A549 (cell line): Measurements from ENCODE around the gene EFS. TPM values are rescaled to one million over a fixed set of nuclear protein-coding genes. Genes with fewer than 3 reads are reported as not detected.
"Not testable (repeated sequence)": the region's sequence is repeated elsewhere in the genome, so short reads cannot be mapped to it uniquely, and the experiment has no call there.

Experiments
- ATAC-seq, 2 experiments: fragments of 200-7000 bp in 1 of 2; fragments of >200 bp in 1 of 2; cut with Nextera tagmentation in 1 of 2; cut with Tn5 transposase in 1 of 2; 3 replicates each; pipeline versions ENCODE4 v1.8.0 to v1.9.1; 2018 to 2020; ENCODE audit warnings: mild to moderate bottlenecking in 1 of 2, moderate library complexity in 1 of 2
- CTCF ChIA-PET: fragments of 300-600 bp; sonication (Branson Sonifier 250); formaldehyde crosslinking; extraction: SDS; loops from one replicate; lab custom pipeline; 2021; ENCODE audit warnings: antibody characterized with exemption, inconsistent platforms; lab: Yijun Ruan, JAX
- POLR2A ChIA-PET: fragments of 350-600 bp; formaldehyde crosslinking; extraction: SDS; loops from one replicate; lab custom pipeline; 2021; ENCODE audit warnings: antibody characterized with exemption, inconsistent platforms; lab: Yijun Ruan, JAX
- DNase-seq, 2 experiments: peaks; one replicate each; pipeline versions ENCODE4 v3.0.0 to v3.0.0-alpha.2; 2011 to 2016; ENCODE audit warnings: low read depth in 1 of 2, low spot score in 1 of 2
- FAIRE-seq: peaks from 2 replicates; lab custom pipeline; 2011; peaks lifted over from hg19 to GRCh38; lab: Jason Lieb, UNC
- H3K27ac ChIP-seq, 2 experiments: fragments of >200 bp; sonication (Bioruptor Twin); formaldehyde crosslinking; 3 replicates each; pipeline ENCODE4 v1.5.1; 2016 to 2017
- H3K4me1 ChIP-seq: fragments of >200 bp; sonication (Bioruptor Twin); formaldehyde crosslinking; 3 replicates; pipeline ENCODE4 v1.6.1; 2016
- H3K4me2 ChIP-seq: fragments of >200 bp; sonication (Bioruptor Twin); formaldehyde crosslinking; 3 replicates; pipeline ENCODE4 v1.6.1; 2016
- H3K4me3 ChIP-seq: fragments of >200 bp; sonication (Bioruptor Twin); formaldehyde crosslinking; 3 replicates; pipeline ENCODE4 v1.5.1; 2016
- H3K9me3 ChIP-seq: fragments of >200 bp; sonication (Bioruptor Twin); formaldehyde crosslinking; 3 replicates; pipeline ENCODE4 v1.6.1; 2016
- BCL3 ChIP-seq: fragments of >200 bp; sonication (Bioruptor Twin); formaldehyde crosslinking; IDR thresholded peaks from 3 replicates; pipeline ENCODE4 v1.6.1; 2016
- EP300 ChIP-seq, 2 experiments: fragments of >200 bp; sonication (Bioruptor Twin); formaldehyde crosslinking; IDR thresholded peaks; 2 replicates in 1 of 2; 3 replicates in 1 of 2; pipeline ENCODE4 v1.6.1; 2016 to 2017
- HES2 ChIP-seq: fragments of >200 bp; sonication (Bioruptor Twin); formaldehyde crosslinking; IDR thresholded peaks from 2 replicates; pipeline ENCODE4 v1.6.1; 2016
- JUN ChIP-seq, 2 experiments: fragments of >200 bp; sonication (Bioruptor Twin); formaldehyde crosslinking; IDR thresholded peaks; 2 replicates in 1 of 2; 3 replicates in 1 of 2; pipeline ENCODE4 v1.6.1; 2016 to 2017
- KDM5A ChIP-seq: fragments of 200-600 bp; sonication (generic); IDR thresholded peaks from 2 replicates; pipeline ENCODE4 v1.6.1; 2016; ENCODE audit warnings: antibody characterized with exemption, mild to moderate bottlenecking
- MAFK ChIP-seq: fragments of 450-650 bp; IDR thresholded peaks from 2 replicates; pipeline ENCODE4 v1.6.1; 2014; ENCODE audit not compliant: partially characterized antibody
- MYC ChIP-seq: IDR thresholded peaks from 2 replicates; pipeline ENCODE4 v1.6.1; 2012; ENCODE audit warnings: mild to moderate bottlenecking, inconsistent platforms, low read length, improper control_type of control experiment, borderline replicate concordance
- NR3C1 ChIP-seq: fragments of >200 bp; sonication (Bioruptor Twin); formaldehyde crosslinking; IDR thresholded peaks from 3 replicates; pipeline ENCODE4 v1.6.1; 2017
- POLR2A ChIP-seq: IDR thresholded peaks from 2 replicates; pipeline ENCODE4 v1.6.1; 2012; ENCODE audit warnings: mild to moderate bottlenecking, low read length
- POLR2AphosphoS2 ChIP-seq: conservative IDR thresholded peaks from 2 replicates; pipeline ENCODE4 v1.6.1; 2012; ENCODE audit warnings: low read length, improper control_type of control experiment, inconsistent platforms
- REST ChIP-seq: fragments of 200-600 bp; sonication (generic); IDR thresholded peaks from 2 replicates; pipeline ENCODE4 v1.6.1; 2016; ENCODE audit warnings: antibody characterized with exemption, mild to moderate bottlenecking, moderate library complexity
- SMC3 ChIP-seq: fragments of >200 bp; sonication (Bioruptor Twin); formaldehyde crosslinking; IDR thresholded peaks from 3 replicates; pipeline ENCODE4 v1.6.1; 2018; ENCODE audit warnings: inconsistent platforms
- USF2 ChIP-seq: fragments of 450-650 bp; IDR thresholded peaks from 2 replicates; pipeline ENCODE4 v1.6.1; 2014; ENCODE audit warnings: antibody characterized with exemption
- ZC3H11A ChIP-seq: fragments of 450-650 bp; IDR thresholded peaks from 2 replicates; pipeline ENCODE4 v1.6.1; 2014; ENCODE audit warnings: antibody characterized with exemption, mild to moderate bottlenecking
- ZSCAN20 ChIP-seq: fragments of 250-450 bp; sonication (Bioruptor Pico); IDR thresholded peaks from 2 replicates; pipeline ENCODE4 v1.8.0; 2022; ENCODE audit warnings: mild to moderate bottlenecking, moderate library complexity
- WGBS: methylation state at CpG from one replicate; pipeline ENCODE4 v1.1.6; 2017; ENCODE audit errors: missing lambda C conversion rate; 5-methylcytosine and 5-hydroxymethylcytosine counted together
- polyA plus RNA-seq, 4 experiments: library from polyadenylated mRNA; depleted of rRNA in 3 of 4; stranded (reverse); fragments of >200 nt; fragmentation: RNase III in 1 of 4; extraction: RNeasy Plus Mini Kit Qiagen cat#74134 plus additional on column Dnase treatment in 1 of 4; gene quantifications; 2 replicates in 3 of 4; 3 replicates in 1 of 4; pipeline ENCODE4 v1.2.3, GENCODE V29; 2011 to 2017
- TF ChIP-seq, protein P1 (sequence below): IDR thresholded peaks from 2 replicates; pipeline ENCODE4 v1.6.1; 2012
- TF ChIP-seq, protein P2 (sequence below): IDR thresholded peaks from 2 replicates; pipeline ENCODE4 v1.6.1; 2012; ENCODE audit warnings: low read depth, borderline replicate concordance

The EFS gene
- polyA plus RNA-seq, 2 of the 4 experiments (the other 2 are of a cell fraction): not detected

GRCh38 chr14:23386999-23387398 is 22.0 kb upstream of the EFS start:
- FAIRE-seq (no peak), DNase-seq (no peak), ATAC-seq (no peak)
- Histone ChIP-seq H3K9me3 (no peaks in the 10 kb centered on the region), H3K4me3 (no peak overlapping the region), H3K27ac (no peak overlapping the region), H3K4me2 (no peak overlapping the region), H3K4me1 (no peaks in the 10 kb centered on the region)
- ChIA-PET POLR2A (no interaction called here), CTCF (interaction anchor here (0.6 to 5.6 kb wide), 2 partner anchors 14 to 95 kb away, joined by 3 to 30 read pairs; partner anchors contain the start of gene IL25)
- 45% methylated on average over 1 of the region's 1 CpG for WGBS
- TF ChIP-seq KDM5A (no peak), MAFK (no peak), SMC3 (no peak), ZSCAN20 (CRISPR knock-in tag) (no peak), JUN (IDR thresholded peaks at IDR 0.05) (no peak), REST (no peak), EP300 (IDR thresholded peaks at IDR 0.05) (no peak), HES2 (no peak), POLR2AphosphoS2 (no peak), MYC (no peak), USF2 (no peak), POLR2A (no peak), BCL3 (no peak), ZC3H11A (no peak), NR3C1 (no peak)
- TF ChIP-seq, protein P1, sequence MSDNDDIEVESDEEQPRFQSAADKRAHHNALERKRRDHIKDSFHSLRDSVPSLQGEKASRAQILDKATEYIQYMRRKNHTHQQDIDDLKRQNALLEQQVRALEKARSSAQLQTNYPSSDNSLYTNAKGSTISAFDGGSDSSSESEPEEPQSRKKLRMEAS: no peak
- TF ChIP-seq, protein P2, sequence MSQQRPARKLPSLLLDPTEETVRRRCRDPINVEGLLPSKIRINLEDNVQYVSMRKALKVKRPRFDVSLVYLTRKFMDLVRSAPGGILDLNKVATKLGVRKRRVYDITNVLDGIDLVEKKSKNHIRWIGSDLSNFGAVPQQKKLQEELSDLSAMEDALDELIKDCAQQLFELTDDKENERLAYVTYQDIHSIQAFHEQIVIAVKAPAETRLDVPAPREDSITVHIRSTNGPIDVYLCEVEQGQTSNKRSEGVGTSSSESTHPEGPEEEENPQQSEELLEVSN: no peak

DNA sequence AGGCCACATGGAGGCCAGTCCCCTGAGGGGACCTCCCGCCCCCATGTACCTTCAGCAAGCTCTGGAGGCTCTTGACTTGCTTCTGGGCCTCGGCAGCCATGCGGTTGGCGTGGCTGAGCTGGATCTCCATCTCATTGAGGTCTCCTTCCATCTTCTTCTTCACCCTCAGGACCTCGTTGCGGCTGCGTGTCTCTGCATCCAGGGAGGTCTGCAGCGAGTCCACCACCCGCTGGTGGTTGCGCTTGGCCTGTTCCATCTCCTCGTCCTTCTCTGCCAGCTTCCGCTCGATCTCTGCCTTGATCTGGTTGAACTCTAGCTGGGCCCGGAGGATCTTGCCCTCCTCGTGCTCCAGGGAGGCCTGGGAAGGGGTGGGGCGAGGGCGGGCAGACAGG is 21.3 kb upstream of the EFS start:
- ATAC-seq, H3K27ac ChIP-seq, H3K4me1 ChIP-seq, POLR2A ChIA-PET, H3K9me3 ChIP-seq, FAIRE-seq, DNase-seq, H3K4me3 ChIP-seq, H3K4me2 ChIP-seq: not testable (repeated sequence)
- 56% methylated on average over 13 of the region's 17 CpGs for WGBS
- CTCF ChIA-PET: interaction anchor here (1.2 to 5.6 kb wide), 2 partner anchors 9 to 13 kb away, joined by 4 to 30 read pairs; partner anchors contain the start of gene IL25
